Measurements from ENCODE around the gene SLC7A11.

The SLC7A11 gene

DNA sequence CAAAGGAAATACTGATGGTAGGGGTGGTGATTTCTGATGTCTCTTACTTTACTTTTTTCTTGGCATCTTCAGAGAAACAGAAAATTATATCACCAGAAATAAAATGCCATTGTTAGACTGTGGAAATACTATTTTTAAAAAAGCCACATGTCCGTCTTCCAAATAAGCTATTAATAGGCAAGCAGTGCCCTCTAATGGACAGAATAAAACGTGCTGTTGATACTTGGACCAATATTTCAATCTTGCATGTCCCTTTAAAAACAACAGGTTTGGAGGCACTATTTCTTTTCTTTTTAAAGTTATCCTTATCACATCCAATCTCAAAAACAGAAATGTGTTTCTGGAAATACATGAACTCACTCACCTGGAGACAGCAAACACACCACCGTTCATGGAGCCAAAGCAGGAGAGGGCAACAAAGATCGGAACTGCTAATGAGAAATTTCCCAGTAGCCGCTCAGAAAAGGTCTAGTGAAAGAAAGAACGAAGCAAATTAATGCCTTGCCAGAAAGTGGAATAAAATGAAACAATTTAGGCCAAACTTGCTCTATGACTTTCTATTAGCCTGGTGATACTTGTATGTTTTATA lies 59.2 kb downstream of the SLC7A11 start:
- no peak for TF ChIP-seq ZNF274 (IDR thresholded peaks at IDR 0.05; ENCODE audit: low read depth, low read length)
- H3K4me3 ChIP-seq (ENCODE audit: low read length): no peak overlapping the region

DNA sequence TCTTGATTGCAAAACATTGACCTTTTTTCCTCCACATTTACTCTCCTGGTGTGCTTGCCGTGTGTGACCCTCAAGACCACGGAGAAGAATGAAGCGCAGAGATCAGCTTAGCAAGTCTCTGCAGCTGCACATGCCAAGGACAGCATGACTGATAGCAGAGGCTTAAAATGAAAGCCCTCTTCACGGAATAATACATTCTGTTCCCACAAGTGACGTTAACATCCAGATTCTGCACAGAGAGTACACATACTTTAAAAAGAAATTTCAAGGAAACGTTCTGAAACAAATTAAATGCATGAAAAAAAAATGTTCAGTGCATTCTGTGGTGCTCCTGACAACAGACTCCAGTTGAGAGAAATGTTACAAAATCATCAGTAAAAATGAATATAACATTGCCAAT lies 60.9 kb downstream of the SLC7A11 start:
- no peak for TF ChIP-seq ZNF274 (IDR thresholded peaks at IDR 0.05; ENCODE audit: low read depth, low read length)
- no peak overlapping the region for H3K4me3 ChIP-seq (ENCODE audit: low read length)

GRCh38 chr4:138178566-138178965 lies 63.6 kb downstream of the SLC7A11 start:
- no peak for TF ChIP-seq ZNF274 (IDR thresholded peaks at IDR 0.05; ENCODE audit: low read depth, low read length)
- no peak overlapping the region for H3K4me3 ChIP-seq (ENCODE audit: low read length)

DNA sequence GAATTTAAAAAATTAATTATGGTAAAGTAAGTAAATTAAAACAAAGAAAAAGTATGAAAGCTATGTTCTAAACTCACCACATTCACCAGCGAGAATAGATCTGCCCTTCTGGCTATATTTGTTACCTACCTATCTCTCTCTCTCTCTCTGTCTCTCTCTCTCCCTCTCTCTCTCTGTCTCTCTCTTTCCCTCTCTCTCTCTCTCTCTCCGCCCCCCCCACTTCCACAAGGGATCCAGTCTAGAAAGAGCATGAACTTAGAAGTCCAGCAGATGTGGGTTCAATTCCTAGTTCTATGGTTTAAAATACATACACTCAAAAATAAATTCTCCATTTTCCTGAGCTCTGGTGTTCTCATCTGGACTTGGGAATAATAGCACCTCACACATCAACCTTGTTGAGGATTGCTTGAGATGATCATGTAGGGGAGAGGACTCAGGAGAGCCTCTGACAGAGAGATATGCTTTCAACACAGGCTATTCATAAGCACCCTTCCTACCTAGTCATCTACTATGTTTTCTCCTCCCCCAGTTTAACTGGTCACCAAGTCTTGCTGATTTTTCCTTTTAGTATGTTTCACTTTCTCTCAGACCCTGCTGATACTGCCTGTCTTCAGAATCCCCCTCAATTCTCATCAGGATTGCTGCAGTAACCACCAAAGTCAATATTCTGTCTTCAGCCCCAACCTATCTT lies 64.7 kb downstream of the SLC7A11 start:
- no peak overlapping the region for H3K4me3 ChIP-seq (ENCODE audit: low read length)
- no peak for TF ChIP-seq ZNF274 (IDR thresholded peaks at IDR 0.05; ENCODE audit: low read depth, low read length)

- H3K4me3 ChIP-seq (ENCODE audit: low read length): no peak overlapping the region
- no peak for TF ChIP-seq ZNF274 (IDR thresholded peaks at IDR 0.05; ENCODE audit: low read depth, low read length)
Measured at GRCh38 chr4:138174981-138175794, 67.0 kb downstream of the SLC7A11 start.

GRCh38 chr4:138164208-138164607 lies 77.9 kb downstream of the SLC7A11 start:
- H3K4me3 ChIP-seq (ENCODE audit: low read length): no peak overlapping the region

GRCh38 chr4:138163171-138163570 lies 79.0 kb downstream of the SLC7A11 start:
- H3K4me3 ChIP-seq (ENCODE audit: low read length): no peak overlapping the region
- no peak for TF ChIP-seq ZNF274 (IDR thresholded peaks at IDR 0.05; ENCODE audit: low read depth, low read length)

More at GRCh38 chr4:138164208-138164607, 77.9 kb downstream of the SLC7A11 start:
- TF ChIP-seq ZNF274 (IDR thresholded peaks at IDR 0.05; ENCODE audit: low read depth, low read length): no peak

GRCh38 chr4:138162259-138162658 lies 79.9 kb downstream of the SLC7A11 start:
- TF ChIP-seq ZNF274 (IDR thresholded peaks at IDR 0.05; ENCODE audit: low read depth, low read length): no peak
- no peak overlapping the region for H3K4me3 ChIP-seq (ENCODE audit: low read length)

DNA sequence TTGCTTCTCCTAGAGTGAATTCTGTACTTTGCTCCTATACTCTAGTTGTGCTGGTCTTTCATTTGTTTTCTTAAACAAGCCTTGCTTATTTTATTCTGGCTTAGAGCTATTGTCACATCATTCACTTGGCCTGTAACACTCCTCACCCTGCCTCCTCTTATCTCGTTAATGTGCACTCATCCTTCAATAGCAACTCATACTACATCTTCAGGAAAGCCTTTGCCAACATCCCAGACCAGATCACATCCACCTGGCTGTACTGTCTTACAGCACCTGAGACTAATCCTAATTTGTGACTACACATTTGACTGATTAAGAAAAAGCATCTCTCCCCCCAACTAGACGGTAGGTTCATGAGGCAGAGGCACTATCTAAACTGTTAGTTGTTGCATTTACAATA lies 80.8 kb downstream of the SLC7A11 start:
- TF ChIP-seq ZNF274 (IDR thresholded peaks at IDR 0.05; ENCODE audit: low read depth, low read length): no peak
- H3K4me3 ChIP-seq (ENCODE audit: low read length): no peak overlapping the region

DNA sequence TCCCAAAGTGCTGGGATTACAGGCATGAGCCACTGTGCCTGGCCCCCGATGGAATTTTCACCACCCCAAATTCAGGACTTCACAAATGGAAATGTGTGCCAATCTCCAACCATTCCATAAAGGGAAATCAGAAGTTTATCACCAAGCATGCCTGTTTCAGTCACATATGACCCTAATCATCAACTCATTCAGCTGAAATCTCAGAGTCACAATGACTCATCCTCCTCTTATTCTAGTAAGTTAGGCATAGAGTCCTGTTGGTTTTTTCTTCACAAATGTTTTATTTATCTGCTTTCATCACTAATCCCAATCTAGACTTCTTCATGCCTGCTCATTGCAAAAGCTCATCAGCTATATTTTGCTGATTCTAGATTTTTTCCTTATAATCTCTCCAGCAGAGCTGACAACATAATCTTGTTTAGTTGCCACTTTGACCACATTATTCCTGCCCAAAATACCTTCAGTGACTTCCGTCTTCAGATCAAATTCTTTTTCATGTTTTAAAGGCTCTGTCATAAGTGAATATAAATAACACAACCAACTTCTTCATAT lies 83.3 kb downstream of the SLC7A11 start:
- no peak overlapping the region for H3K4me3 ChIP-seq (ENCODE audit: low read length)
- no peak for TF ChIP-seq ZNF274 (IDR thresholded peaks at IDR 0.05; ENCODE audit: low read depth, low read length)

DNA sequence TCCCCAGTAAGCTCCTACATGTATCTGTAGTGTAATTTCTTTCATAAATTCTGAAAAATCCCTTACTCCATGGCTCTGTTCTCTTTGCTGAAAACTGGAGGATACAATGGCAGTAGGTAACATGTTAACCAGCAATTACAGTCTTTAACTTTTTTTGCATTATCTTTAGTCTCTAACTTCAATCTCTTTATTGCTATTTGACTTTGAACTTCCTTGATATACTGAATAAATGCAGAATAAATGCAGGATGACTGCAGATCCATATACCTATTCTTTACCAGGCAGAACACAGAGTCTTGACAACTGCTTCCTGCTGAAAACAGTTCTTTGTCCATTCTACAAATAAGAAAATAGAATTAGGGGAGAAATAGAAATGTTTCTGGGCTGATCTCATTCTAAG lies 101.3 kb downstream of the SLC7A11 start:
- no peak for TF ChIP-seq ZNF274 (IDR thresholded peaks at IDR 0.05; ENCODE audit: low read depth, low read length)
- no peak overlapping the region for H3K4me3 ChIP-seq (ENCODE audit: low read length)

GRCh38 chr4:138138774-138139173 lies 103.4 kb downstream of the SLC7A11 start:
- TF ChIP-seq ZNF274 (IDR thresholded peaks at IDR 0.05; ENCODE audit: low read depth, low read length): no peak
- no peak overlapping the region for H3K4me3 ChIP-seq (ENCODE audit: low read length)

- no peak for TF ChIP-seq ZNF274 (IDR thresholded peaks at IDR 0.05; ENCODE audit: low read depth, low read length)
- H3K4me3 ChIP-seq (ENCODE audit: low read length): no peak overlapping the region
Measured at GRCh38 chr4:138135610-138136009, 106.5 kb downstream of the SLC7A11 start.

DNA sequence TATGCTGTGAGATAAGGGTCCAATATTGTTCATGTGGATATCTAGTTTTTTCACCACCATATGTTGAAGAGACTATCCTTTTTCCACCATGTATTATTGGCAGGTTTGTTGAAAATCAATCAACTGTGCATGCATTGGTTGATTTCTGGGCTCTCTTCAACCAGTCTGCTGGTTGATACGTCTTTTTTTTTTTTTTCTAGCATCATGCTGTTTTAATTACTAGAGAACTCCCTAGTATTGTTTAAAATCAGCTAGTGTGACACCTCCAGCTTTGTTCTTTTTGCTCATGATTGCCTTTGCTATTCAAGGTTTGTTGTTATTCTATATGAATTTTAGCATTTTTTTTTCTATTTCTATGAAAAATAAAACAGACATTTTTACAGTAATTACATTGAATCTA lies 123.9 kb downstream of the SLC7A11 start:
- TF ChIP-seq ZNF274 (IDR thresholded peaks at IDR 0.05; ENCODE audit: low read depth, low read length): no peak

GRCh38 chr4:138115053-138115452 lies 127.1 kb downstream of the SLC7A11 start:
- no peak for TF ChIP-seq ZNF274 (IDR thresholded peaks at IDR 0.05; ENCODE audit: low read depth, low read length)
- no peak overlapping the region for H3K4me3 ChIP-seq (ENCODE audit: low read length)

More for the DNA sequence above, 123.9 kb downstream of the SLC7A11 start:
- H3K4me3 ChIP-seq (ENCODE audit: low read length): no peak overlapping the region

Data from GM08714 (cell line).